RWPE1 (cell line): ENCODE results near the gene HSD17B14.

Source experiments
- CTCF ChIA-PET: fragments of 350-600 bp; sonication (Branson Sonifier 250); formaldehyde crosslinking; extraction: SDS; loops from one replicate; lab custom pipeline; 2021; lab: Yijun Ruan, JAX
- POLR2A ChIA-PET: fragments of 400-600 bp; formaldehyde crosslinking; extraction: SDS; loops from one replicate; lab custom pipeline; 2020; ENCODE audit warnings: antibody characterized with exemption; ENCODE audit not compliant: low non-redundant PET; lab: Yijun Ruan, JAX
- DNase-seq: peaks from one replicate; pipeline ENCODE4 v3.0.0; 2012; ENCODE audit warnings: low spot score
- H3K27ac ChIP-seq: fragments of 450-650 bp; 2 replicates; pipeline ENCODE4 v1.5.1; 2017
- CTCF ChIP-seq: fragments of 450-650 bp; conservative IDR thresholded peaks from 2 replicates; pipeline ENCODE4 v1.5.1; 2017; ENCODE audit warnings: low read depth, mild to moderate bottlenecking

The HSD17B14 gene

GRCh38 chr19:48833977-48834376, 2.3 kb downstream of the HSD17B14 start:
- peak overlapping the region; percentile 19; the same call in 1 of the 2 replicates for H3K27ac ChIP-seq
- no peak for DNase-seq
- POLR2A ChIA-PET: no interaction called here
- CTCF ChIA-PET: interaction anchor here (0.6 to 0.7 kb wide), 2 partner anchors 50 to 172 kb away, joined by 3 to 7 read pairs; no protein-coding TSS in a partner anchor
- no peak for TF ChIP-seq CTCF

DNA sequence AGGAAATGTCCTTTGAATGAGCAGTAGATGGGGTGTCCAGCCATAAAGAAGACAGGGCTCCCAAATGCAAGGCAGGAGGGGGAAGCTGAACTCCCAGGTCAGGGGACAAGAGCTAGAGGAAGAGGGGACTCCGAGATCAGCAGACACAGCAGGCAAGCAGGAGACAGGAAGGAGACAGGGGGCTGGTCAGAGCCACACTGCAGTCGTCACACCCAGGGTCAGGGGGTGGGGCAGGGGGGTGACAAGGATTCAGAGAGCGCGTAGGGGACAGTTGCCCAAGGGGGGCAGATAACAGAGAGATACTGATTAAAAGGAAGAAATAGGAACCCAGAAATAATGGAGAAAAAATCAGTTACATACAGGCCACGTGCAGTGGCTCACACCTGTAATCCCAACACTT, 3.2 kb downstream of the HSD17B14 start:
- H3K27ac ChIP-seq: peak overlapping the region; percentile 19; the same call in 1 of the 2 replicates
- no peak for TF ChIP-seq CTCF
- POLR2A ChIA-PET: no interaction called here
- CTCF ChIA-PET: interaction anchor here (0.7 to 2.3 kb wide), 2 partner anchors 45 to 173 kb away, joined by 3 to 8 read pairs; no protein-coding TSS in a partner anchor
- DNase-seq: no peak

GRCh38 chr19:48830965-48831364, 5.3 kb downstream of the HSD17B14 start:
- POLR2A ChIA-PET: no interaction called here
- no peak for DNase-seq
- TF ChIP-seq CTCF: no peak
- CTCF ChIA-PET: interaction anchor here (0.6 to 2.3 kb wide), 5 partner anchors 12 to 47 kb away, joined by 3 to 14 read pairs (median 4); no protein-coding TSS in a partner anchor
- no peak overlapping the region for H3K27ac ChIP-seq

- POLR2A ChIA-PET: no interaction called here
These were observed 6.2 kb downstream of the HSD17B14 start for GRCh38 chr19:48830088-48830487.

GRCh38 chr19:48826606-48827020, 9.7 kb downstream of the HSD17B14 start:
- no peak overlapping the region for H3K27ac ChIP-seq
- ChIA-PET CTCF (interaction anchor here (0.6 to 1.2 kb wide), 5 partner anchors 10 to 38 kb away, joined by 3 to 7 read pairs (median 3); partner anchors contain the start of gene HSD17B14), POLR2A (no interaction called here)
- DNase-seq: no peak
- no peak for TF ChIP-seq CTCF

More at GRCh38 chr19:48830088-48830487, 6.2 kb downstream of the HSD17B14 start:
- no peak for TF ChIP-seq CTCF
- no peak for DNase-seq
- H3K27ac ChIP-seq: no peak overlapping the region
- CTCF ChIA-PET: interaction anchor here (0.7 to 0.8 kb wide), 2 partner anchors 35 to 46 kb away, joined by 3 read pairs; no protein-coding TSS in a partner anchor

- no peak for TF ChIP-seq CTCF
- H3K27ac ChIP-seq: no peak overlapping the region
- CTCF ChIA-PET: no interaction called here
- no peak for DNase-seq
- POLR2A ChIA-PET: no interaction called here
These were observed 13.8 kb downstream of the HSD17B14 start for GRCh38 chr19:48822514-48822913.
